GM18873 (cell line): ENCODE measurements around the gene SLC26A11.

Experiments
- ATAC-seq: cut with Tn5 transposase; IDR thresholded peaks from one replicate; pipeline ENCODE4 v1.9.1; 2021; ENCODE audit warnings: mild to moderate bottlenecking, moderate library complexity, moderate number of reproducible peaks; ENCODE audit not compliant: unreplicated experiment, low FRiP score

SLC26A11 gene

DNA sequence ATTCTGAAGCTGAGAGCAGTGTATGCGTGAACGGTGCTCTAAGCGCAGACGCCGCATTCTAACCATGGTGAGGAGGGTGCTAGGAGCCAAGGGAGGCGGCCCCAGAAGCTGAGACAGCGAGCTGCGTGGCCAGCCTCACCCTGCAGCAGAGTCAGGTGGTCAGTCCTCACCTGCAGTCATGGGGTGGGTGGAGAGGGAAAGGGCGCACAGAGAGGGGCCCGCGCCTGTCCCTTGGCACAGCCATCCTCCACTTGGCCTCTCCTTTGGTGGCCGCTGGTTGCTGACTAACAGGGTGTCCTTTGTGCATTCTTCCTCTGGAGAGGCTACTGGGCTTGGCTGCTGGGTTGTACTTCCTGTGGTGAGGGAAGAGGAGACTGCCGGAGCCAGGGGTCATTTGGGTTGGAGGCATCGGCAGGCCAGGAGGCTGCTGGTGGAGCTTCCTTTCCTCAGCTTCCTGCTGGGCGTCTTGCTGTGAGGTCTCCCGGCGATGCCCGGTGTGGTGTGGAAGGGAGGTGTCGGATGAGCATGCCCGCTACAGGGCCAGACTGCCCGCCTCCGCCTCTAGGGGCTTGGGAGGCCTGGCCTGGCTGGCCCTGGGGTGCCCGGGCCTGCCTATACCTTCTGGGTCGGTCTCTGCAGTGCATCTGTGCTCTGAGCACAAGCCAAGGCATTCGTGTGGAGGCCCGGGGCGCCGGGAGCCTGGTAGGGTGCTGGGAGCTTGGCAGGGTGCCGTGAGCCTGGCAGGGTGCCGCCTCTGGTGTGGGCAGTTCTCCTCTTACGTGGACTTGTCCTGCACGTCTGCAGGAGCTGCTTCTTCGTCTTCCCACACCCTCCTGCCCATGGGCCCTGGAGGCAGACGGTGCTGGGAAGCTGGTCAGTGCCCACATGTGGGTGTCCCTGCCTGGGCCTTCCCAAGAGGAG lies 57.8 kb downstream of the SLC26A11 start:
- no peak for ATAC-seq

DNA sequence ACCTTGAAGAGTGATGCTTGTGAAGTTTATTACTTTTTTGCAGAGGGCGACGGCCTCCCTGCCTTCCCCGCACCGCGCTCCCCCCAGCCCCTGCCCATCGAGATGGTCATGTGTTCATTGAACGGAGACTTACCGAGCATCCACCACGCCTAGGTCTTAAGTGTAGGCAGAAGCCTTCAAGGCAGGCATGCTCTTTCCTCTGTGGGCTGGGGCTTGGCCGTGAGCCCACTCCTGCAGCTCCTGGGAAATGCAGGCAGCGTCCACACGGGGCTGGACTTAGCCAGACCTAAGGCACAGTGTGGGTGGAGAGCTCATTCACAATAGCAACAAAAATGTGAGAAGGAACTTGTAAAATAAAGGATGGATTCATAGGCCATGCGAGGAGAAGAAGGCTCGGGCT lies 59.7 kb downstream of the SLC26A11 start:
- ATAC-seq: no peak

DNA sequence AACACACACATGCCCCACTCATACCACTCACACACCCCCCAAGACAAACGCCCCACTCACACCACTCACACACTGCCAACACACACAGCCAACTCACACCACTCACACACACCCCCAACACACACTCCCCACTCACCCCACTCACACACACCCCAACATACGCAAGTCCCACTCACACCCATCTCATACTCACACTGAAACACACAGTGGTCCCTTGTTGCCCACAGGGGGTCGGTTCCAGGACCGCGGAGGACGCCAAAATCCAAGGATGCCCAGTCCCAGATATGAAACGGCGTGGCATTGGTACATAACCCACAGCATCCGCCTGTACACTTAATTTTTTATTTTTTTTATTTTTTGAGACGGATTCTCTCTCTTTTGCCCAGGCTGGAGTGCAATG lies 61.3 kb downstream of the SLC26A11 start:
- ATAC-seq: no peak

DNA sequence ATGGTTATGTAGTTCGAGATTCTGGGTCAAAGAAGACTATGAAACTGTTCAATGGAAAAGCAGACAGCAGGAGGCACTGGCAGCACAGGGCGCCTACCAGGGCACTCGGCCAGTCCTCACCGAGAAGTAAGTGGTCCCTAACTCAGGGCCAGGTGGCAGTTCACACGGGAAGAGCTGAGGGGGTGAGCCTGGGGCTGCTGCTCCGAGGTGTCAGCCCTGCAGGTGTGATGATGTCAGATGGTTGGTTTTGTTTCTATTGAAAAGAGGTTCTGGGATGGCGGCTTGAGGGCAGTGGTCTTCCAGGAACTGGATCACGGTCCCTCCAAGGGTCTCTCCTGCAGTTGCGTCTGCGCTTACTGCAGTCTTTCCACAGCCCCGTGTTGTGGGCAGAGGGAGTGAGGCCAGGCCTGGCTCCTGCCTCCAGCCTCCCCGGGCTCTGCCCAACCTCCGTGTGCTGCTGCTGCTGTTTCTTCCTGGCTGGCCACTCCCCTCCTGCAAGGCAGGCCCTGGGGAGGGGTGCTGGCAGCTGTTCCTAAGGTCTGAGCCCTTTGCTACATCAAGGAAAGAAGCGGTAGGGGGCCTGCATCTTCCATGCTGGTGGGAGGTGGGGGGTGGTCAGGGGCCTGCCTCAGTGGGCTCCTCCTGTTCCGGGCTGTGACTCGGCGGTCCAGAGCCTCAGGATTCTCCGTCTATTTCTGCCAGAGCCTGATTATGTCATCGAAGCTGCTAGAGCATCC lies 63.1 kb downstream of the SLC26A11 start:
- no peak for ATAC-seq

DNA sequence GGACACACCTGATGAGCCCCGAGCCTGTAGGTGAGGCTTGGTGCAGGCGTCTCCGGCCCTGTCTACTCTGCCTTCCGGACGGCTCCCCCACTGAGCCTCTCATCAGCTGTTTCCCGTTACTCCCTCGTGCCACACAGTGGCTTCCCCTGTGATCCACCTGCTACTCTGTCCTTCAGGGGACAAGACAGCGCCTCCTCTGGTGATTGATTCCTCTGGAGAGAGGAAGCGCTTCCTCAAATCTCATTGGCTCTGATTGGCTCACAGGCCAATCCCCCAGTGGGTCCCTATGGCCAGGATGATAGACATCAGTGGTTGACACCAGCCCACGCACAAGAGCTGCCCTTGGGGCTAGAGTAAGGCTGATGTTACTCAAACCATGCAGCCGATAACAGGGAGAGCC lies 64.4 kb downstream of the SLC26A11 start:
- no peak for ATAC-seq

DNA sequence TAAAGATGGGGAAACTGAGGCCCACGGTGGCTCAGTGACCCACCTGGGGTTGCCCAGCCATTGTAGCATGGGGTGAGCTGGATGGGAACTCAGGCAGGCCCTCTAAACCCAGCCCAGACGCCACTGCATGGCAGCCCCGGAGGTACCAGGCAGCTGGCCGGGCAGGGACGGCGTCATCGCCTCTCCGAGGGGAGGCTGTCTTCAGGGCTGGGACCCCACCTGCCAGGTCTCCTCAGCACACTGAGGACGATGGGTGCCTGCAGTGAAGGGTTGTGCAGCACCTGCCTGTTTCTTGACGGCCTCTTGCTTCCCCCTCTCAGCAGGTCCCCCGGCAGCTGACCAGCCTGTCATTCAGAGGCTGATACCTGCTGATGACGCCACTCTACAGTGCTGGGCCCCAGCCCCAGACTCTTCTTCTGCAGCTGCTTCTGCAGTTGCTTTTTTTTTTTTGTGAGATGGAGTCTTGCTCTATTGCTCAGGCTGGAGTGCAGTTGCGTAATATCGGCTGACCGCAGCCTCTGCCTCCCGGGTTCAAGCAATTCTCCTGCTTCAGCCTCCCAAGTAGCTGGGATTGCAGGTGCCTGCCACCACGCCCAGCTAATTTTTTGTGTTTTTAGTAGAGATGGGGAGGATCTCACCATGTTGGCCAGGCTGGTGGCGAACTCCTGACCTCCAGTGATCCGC lies 65.2 kb downstream of the SLC26A11 start:
- no peak for ATAC-seq

DNA sequence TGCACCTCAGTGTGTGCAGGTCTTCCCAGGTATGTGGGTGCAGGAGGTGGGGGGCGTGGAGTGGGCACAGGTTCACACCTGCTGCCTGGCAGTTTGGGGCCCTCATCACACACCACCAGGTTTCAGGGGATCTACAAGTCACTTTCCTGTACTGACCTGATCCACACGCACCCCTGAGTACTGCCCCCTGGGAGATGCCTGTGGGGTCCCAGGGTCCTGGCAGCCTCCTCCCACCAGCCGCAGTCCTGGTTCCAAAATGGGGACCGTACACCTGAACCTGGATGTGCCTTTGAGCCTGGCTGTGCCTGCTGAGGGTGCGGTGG lies 66.4 kb downstream of the SLC26A11 start:
- ATAC-seq: no peak

DNA sequence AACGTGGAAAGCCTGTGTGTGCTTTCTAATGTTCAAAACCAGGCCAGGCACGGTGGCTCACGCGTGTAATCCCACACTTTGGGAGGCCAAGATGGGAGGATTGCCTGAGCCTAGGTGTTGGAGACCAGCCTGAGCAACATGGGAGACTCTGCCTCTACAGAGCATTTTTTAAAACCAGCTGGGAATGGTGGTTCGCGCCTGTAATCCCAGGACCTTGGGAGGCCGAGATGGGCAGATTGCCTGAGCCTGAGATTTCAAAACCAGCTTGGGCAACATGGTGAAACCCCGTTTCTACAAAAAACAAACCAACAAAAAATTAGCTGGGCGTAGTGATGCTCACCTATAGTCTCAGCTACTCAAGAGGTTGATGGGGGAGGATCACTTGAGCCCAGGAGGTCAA lies 66.8 kb downstream of the SLC26A11 start:
- no peak for ATAC-seq

DNA sequence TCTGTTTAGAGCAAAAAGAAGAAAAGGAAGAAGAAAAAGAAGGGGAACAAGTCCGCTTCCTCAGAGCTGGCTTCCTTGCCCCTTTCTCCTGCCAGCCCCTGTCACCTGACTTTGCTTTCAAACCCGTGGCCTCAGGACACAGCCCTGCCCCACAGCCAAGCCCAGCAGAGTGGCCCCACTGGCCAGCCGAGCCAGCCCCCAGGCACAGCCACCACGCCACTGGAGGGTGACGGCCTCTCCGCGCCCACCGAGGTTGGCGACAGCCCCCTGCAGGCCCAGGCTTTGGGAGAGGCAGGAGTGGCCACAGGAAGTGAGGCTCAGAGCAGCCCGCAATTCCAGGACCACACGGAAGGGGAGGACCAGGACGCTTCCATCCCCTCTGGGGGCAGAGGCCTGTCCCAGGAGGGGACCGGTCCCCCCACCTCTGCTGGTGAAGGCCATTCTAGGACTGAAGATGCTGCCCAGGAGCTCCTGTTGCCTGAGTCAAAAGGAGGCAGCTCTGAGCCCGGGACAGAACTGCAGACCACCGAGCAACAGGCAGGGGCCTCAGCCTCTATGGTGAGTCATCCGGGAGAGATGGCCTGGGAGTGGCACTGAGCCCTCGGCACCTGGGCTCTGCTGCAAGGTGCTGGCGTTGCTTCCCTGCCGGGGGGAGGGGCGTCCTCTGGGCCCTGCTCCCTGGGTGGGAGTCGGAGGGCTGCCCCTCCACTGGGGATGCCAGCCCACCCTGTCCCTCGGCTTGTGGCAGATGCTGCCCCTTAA lies 67.8 kb downstream of the SLC26A11 start:
- ATAC-seq: no peak

DNA sequence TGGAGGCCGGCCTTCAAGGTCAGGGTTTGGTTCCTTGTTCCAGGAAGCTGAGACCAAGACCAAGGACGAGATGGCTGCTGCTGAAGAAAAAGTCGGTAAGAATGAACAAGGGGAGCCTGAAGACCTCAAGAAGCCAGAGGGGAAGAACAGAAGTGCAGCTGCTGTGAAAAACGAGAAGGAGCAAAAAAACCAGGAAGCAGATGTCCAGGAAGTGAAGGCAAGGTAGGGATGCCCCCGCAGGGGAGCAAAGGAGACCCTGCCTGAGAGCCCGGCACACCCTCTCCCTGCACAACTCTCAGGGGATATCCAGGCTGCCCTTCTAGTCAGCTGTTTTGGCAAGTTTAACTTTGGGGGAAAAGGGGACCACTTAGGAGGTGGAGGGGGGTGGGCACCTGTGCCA lies 69.4 kb downstream of the SLC26A11 start:
- no peak for ATAC-seq

DNA sequence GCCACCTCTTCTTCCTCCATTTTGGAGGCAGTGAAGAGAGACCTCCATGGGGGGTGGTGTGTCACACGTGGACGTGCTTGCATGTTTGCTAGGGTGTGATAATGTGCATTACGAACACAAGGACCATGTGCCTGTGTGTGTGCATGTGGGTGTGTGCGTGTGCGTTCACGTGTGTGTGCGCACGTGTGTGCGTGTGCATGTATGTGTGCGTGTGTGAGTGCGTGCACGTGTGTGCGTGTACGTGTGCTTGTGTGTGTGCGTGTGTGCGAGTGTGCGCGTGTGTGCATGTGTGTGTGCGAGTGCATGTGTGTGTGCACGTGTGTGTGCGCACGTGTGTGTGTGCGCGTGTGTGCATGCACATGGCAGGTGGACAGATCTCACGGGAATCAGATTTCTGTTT lies 69.9 kb downstream of the SLC26A11 start:
- no peak for ATAC-seq

DNA sequence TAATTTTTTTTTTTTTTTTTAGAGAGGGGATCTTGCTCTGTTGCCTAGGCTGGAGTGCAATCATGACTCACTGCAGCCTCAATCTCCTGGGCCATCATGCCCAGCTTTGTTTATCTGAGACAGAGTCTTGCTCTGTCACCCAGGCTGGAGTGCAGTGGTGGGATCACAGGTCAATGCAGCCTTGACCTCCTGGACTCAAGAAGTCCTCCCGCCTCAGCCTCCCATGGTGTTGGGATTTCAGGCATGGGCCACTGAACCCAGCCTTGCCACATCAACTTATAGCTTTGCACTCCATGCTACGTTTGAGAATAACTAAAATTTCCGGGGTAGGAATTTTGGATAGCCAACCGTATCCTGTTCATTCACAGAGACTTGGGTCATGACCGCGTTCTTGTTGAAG lies 71.0 kb downstream of the SLC26A11 start:
- no peak for ATAC-seq

DNA sequence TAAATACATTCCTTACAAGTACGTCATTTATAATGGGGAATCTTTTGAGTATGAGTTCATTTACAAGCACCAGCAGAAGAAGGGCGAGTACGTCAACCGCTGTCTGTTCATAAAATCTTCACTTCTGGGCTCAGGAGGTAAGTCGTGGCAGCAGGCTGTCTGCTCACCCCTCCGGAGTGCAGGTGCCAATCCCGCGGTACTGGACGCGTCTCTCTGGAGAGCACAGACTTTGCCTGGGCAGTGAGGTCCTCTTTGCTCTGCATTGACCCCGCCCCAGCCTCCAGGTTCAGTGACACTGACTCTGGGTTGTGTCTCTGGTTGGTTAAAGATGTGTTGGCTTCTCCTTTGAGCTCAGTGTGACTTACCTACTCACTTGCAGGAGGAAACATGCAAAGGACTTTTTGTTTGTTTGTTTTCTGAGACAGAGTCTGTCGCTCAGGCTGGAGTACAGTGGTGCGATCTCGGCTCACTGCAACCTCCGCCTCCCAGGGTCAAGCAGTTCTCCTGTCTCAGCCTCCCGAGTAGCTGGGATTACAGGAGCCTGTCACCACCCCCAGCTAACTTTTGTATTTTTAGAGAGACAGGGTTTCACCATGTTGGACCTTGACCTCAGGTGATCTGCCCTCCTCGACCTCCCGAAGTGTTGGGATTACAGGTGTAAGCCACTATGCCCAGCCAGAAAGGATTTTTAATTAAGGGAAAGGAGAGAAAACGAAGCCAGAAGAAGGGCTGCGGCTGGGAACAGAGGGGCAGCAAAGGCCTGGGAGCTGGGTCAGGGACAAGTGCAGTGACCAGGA lies 71.7 kb downstream of the SLC26A11 start:
- no peak for ATAC-seq

DNA sequence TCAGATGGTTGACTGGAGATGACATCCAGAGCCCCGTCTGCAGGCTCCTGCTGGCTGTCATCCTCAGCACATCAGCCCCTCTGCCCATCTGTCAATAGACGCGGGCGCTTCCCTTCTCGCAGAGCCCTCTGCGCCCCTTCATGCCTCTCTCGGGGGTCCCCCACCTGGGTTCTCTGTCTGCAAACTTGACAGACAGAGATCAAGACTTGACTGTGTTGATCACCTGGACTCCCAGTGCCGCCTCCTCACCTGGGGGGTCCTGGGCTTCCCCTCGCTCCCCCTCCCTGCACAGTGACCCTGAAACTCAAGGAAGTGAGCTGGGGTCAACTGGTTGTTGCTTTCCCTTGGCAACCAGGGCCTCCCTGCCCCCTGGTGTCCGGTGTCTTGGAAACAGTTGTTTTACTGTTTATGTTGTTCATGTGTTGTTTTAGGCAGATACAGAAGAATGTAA lies 72.3 kb downstream of the SLC26A11 start:
- no peak for ATAC-seq

DNA sequence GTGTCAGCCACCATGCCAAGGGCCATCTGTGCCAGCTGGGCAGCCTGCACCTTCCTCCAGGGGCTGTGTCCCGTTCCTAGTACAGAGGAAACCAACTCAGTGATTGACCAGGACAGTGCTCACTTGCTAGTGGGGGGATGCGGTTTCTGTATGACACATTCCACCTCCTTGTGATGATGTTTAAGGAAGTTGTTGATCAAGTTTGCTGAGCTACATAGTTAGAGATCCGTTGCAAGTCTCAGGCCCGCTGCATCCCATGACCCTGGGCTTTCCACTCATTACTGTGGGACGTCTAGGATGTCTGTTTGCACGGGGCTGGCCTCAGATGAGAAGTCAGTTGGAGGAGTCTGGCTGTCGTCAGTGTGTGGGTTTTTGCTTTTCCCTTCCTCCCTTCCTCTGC lies 74.0 kb downstream of the SLC26A11 start:
- ATAC-seq: no peak

DNA sequence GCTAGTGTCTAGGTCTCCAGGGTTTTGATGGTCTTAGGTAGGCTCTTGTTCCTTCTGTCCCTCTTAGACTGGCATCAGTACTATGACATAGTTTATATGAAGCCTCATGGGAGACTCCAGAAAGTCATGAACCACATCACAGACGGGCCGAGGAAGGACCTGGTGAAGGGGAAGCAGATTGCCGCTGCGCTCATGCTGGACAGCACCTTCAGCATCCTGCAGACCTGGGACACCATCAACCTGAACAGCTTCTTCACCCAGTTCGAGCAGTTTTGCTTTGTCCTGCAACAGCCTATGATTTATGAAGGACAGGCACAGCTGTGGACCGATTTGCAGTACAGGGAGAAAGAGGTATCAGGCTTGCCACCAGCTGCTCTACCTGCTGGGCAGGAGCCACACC lies 74.4 kb downstream of the SLC26A11 start:
- ATAC-seq: no peak

DNA sequence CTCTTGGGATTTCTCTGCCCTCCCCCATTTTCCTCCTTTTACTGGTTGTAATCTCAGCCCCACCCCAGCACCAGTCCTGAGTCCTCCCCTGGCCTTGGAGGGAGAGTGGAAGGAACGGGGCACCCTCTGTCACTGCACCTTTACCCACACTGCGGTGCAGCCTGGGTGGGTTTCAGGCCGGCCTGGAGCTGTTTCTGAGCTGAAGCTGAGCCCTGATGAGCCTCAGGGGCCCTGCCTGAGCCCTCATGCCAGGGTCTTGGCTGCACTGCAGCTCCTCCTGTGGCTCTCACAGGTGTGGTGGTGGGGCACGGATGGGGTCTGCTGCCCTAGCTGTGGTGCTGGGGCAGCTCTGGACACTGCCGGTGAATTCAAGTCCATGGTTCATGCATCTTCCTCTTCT lies 74.9 kb downstream of the SLC26A11 start:
- ATAC-seq: no peak

DNA sequence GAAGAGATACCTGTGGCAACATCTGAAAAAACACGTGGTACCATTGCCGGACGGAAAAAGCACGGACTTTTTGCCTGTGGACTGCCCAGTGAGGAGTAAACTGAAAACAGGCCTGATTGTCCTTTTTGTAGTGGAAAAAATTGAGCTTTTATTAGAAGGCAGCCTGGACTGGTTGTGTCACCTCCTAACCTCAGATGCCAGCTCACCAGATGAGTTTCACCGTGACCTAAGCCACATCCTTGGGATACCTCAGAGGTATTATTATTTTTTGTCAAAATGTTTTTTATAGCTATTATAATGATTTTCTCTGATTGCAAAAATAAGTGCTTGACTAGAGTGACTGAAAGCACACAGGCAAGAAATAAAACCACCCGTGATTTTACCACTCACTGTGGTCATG lies 75.3 kb downstream of the SLC26A11 start:
- no peak for ATAC-seq

DNA sequence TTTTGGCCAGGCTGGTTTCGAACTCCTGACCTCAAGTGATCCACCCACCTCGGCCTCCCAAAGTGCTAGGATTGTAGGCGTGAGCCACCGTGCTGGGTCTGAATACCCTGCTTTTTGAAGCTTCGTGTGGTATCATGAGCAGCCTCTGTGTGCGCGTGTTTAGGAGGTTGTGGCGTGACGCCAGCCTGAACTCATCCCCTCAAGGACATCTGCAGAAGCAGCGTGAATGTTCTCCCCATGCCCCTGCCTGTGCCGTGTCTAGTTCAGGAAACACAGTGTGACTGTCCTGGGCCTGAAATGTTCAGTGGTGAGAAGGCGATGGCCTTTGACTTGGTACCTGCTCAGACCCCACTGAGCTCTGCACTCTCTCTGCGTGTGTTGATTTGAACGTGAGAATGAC lies 76.0 kb downstream of the SLC26A11 start:
- ATAC-seq: no peak
